GM12878 (cell line): ENCODE measurements around the gene PSME3. TPM values are rescaled to one million over a fixed set of nuclear protein-coding genes. Genes with fewer than 3 reads are reported as not detected.

Experiments used
- ATAC-seq: fragments of 200-7000 bp; cut with Tn5 transposase; 3 replicates; pipeline ENCODE4 v1.9.1; 2020; ENCODE audit warnings: mild to moderate bottlenecking, moderate library complexity
- BruUV-seq: library from RNA; stranded (reverse); fragments of 400-500 nt; replicated peaks from 2 replicates; lab custom pipeline; 2021; lab: Mats Ljungman, UMichigan
- CTCF ChIA-PET: fragments of 300-600 bp; sonication (Branson Sonifier 250); formaldehyde crosslinking; extraction: SDS; loops from one replicate; lab custom pipeline; 2021; ENCODE audit warnings: inconsistent platforms; lab: Yijun Ruan, JAX
- POLR2A ChIA-PET: fragments of 350-600 bp; formaldehyde crosslinking; extraction: SDS; loops from one replicate; lab custom pipeline; 2021; ENCODE audit warnings: inconsistent platforms; lab: Charles Lee
- RAD21 ChIA-PET: fragments of 300-600 bp; sonication (Branson Sonifier 250); formaldehyde crosslinking; loops from one replicate; lab custom pipeline; 2023; ENCODE audit warnings: antibody characterized with exemption; ENCODE audit not compliant: unreplicated experiment; lab: Charles Lee
- SMC1A ChIA-PET: fragments of 300-600 bp; sonication (Branson Sonifier 250); formaldehyde crosslinking; loops from one replicate; lab custom pipeline; 2023; ENCODE audit not compliant: unreplicated experiment, uncharacterized antibody; lab: Charles Lee
- DNase-seq: peaks from one replicate; pipeline ENCODE4 v3.0.0-alpha.2; 2011; ENCODE audit warnings: low read depth, low spot score
- FAIRE-seq: peaks from 3 replicates; lab custom pipeline; 2011; peaks lifted over from hg19 to GRCh38; lab: Jason Lieb, UNC
- H2AFZ ChIP-seq: 2 replicates; pipeline ENCODE4 v1.6.0; 2011; ENCODE audit warnings: low read depth, low read length, control low read depth; ENCODE audit not compliant: control insufficient read depth
- H3K27ac ChIP-seq: 2 replicates; pipeline ENCODE4 v1.5.1; 2011; ENCODE audit warnings: control low read depth; ENCODE audit not compliant: control insufficient read depth, insufficient read depth
- H3K27me3 ChIP-seq, 2 experiments: replicated peaks in 1 of 2; 2 replicates each; pipeline versions ENCODE4 v1.6.0 to v1.6.1; 2011; ENCODE audit warnings: low read length in 1 of 2; ENCODE audit not compliant: control insufficient read depth in 2 of 2, insufficient read depth in 2 of 2
- H3K36me3 ChIP-seq, 2 experiments: 2 replicates each; pipeline ENCODE4 v1.5.1; 2011; ENCODE audit warnings: low read length in 1 of 2; ENCODE audit not compliant: control insufficient read depth in 2 of 2, insufficient read depth in 2 of 2
- H3K4me1 ChIP-seq: 2 replicates; pipeline ENCODE4 v1.6.1; 2011; ENCODE audit warnings: mild to moderate bottlenecking, low read length, moderate library complexity, mixed read lengths; ENCODE audit not compliant: control insufficient read depth, insufficient read depth
- H3K4me2 ChIP-seq: 2 replicates; pipeline ENCODE4 v1.6.0; 2011; ENCODE audit warnings: control low read depth; ENCODE audit not compliant: control insufficient read depth, insufficient read depth
- H3K4me3 ChIP-seq: fragments of 200-600 bp; sonication (generic); 2 replicates; pipeline ENCODE4 v1.5.1; 2016
- H3K79me2 ChIP-seq: 2 replicates; pipeline ENCODE4 v1.6.0; 2011; ENCODE audit warnings: low read length; ENCODE audit not compliant: control insufficient read depth, insufficient read depth
- H3K9ac ChIP-seq: 2 replicates; pipeline ENCODE4 v1.8.0; 2011; ENCODE audit warnings: low read length, control low read depth, mixed read lengths; ENCODE audit not compliant: control insufficient read depth, insufficient read depth
- H3K9me3 ChIP-seq: replicated peaks from 3 replicates; pipeline ENCODE4 v1.5.1; 2011; ENCODE audit warnings: mild to moderate bottlenecking, low read length; ENCODE audit not compliant: control insufficient read depth, insufficient read depth
- H4K20me1 ChIP-seq: 2 replicates; pipeline ENCODE4 v1.6.0; 2011; ENCODE audit not compliant: control insufficient read depth, insufficient read depth
- FOS ChIP-seq: IDR thresholded peaks from 3 replicates; pipeline ENCODE4 v1.6.1; 2011; ENCODE audit warnings: borderline replicate concordance; ENCODE audit not compliant: insufficient read length; ENCODE audit errors: extremely low read depth
- FOXM1 ChIP-seq: IDR thresholded peaks from 2 replicates; pipeline ENCODE4 v1.6.1; 2012; ENCODE audit warnings: low read depth, mild to moderate bottlenecking, inconsistent platforms, low read length, moderate library complexity
- TCF7 ChIP-seq: IDR thresholded peaks from 2 replicates; pipeline ENCODE4 v1.6.1; 2014; ENCODE audit warnings: antibody characterized with exemption, borderline replicate concordance
- WGBS: methylation state at CpG from one replicate; pipeline ENCODE4 v1.1.6; 2016; ENCODE audit warnings: low lambda C conversion rate; ENCODE audit not compliant: insufficient replicate concordance, insufficient coverage; ENCODE audit errors: missing lambda C conversion rate; 5-methylcytosine and 5-hydroxymethylcytosine counted together
- in situ Hi-C: fragments of 300-500 bp; cut with MboI; formaldehyde crosslinking; loops from 9 replicates; pipeline ENCODE4 v1.14.3; 2018; ENCODE audit warnings: mixed read lengths
- intact Hi-C: fragments of 100-400 bp; cut with micrococcal nuclease; formaldehyde crosslinking; loops from one replicate; pipeline ENCODE4 v1.14.2; 2022; ENCODE audit not compliant: unreplicated experiment
- polyA plus RNA-seq, 11 experiments: library from polyadenylated mRNA; depleted of rRNA in 4 of 11; unstranded in 6 of 11; stranded (reverse) in 5 of 11; fragments of >200 nt; fragmentation: Nextera tagmentation in 4 of 11; fragmentation: Illumina TruSeq in 1 of 11; extraction: Ambion mirVana in 4 of 11; extraction: Trizol in 1 of 11; gene quantifications; 1 replicate in 1 of 11; 2 replicates in 10 of 11; pipeline versions ENCODE4 v1.2.1 to v1.2.3, GENCODE V29; 2011 to 2016; ENCODE audit warnings: inconsistent platforms in 2 of 11, missing spikeins in 2 of 11, low read depth in 1 of 11
- total RNA-seq, 4 experiments: library from RNA; depleted of rRNA in 3 of 4; stranded (reverse); fragments of >200 nt in 3 of 4; fragmentation: Illumina TruSeq in 1 of 4; extraction: Trizol in 1 of 4; gene quantifications; 2 replicates each; pipeline versions ENCODE4 v1.2.1 to v1.2.3, GENCODE V29; 2013 to 2021
- TF ChIP-seq, protein P1 (sequence below): fragments of 450-650 bp; formaldehyde crosslinking; IDR thresholded peaks from 2 replicates; pipeline ENCODE4 v1.4.0; 2022; ENCODE audit warnings: mild to moderate bottlenecking, moderate library complexity
- TF ChIP-seq, protein P2 (sequence below): IDR thresholded peaks from 2 replicates; pipeline ENCODE4 v1.6.1; 2012; ENCODE audit warnings: low read depth, low read length, improper control_type of control experiment

PSME3 gene
- total and polyA plus RNA-seq, 10 of the 15 experiments (the other 5 are each of a cell fraction or from before 2014, with no cell fraction given), result 26.9 to 330 (median 137) TPM

DNA sequence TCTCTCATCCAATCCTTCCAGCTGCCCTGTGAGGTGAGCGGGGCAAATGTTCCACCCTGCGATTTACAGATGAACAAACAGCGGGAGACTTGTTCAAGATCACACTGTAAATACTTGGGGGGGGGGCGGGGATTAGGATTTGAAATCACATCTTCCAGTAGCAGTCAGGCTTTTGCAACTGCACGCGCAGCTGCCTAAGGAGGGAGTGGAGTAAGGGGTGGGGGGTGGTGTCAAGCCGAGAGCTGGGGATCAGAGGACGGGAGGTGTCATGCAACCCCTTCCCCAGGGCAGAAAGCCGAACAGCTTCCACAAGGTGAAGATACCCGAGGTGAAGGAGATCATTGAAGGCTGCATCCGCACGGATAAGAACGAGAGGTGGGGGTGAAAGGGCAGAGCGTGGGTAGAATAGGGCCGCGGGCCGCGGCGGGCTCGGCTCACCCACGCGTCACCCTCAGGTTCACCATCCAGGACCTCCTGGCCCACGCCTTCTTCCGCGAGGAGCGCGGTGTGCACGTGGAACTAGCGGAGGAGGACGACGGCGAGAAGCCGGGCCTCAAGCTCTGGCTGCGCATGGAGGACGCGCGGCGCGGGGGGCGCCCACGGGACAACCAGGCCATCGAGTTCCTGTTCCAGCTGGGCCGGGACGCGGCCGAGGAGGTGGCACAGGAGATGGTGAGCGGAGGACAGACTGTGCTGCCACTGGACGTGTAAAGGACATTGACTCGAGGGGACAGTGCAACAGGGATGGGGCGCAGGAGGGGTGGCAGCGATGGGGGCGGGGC is 48.2 kb upstream of the PSME3 start:
- Histone ChIP-seq H3K9me3 (no peaks in the 10 kb centered on the region; the same call in 2 of the 3 replicates), H3K79me2 (no peaks in the 10 kb centered on the region), H3K36me3 (no peaks in the 10 kb centered on the region; a peak in 1 of 4 replicates), H3K4me2 (no peak overlapping the region), H3K4me1 (no peaks in the 10 kb centered on the region), H4K20me1 (no peaks in the 10 kb centered on the region; the same call in 1 of the 2 replicates), H2AFZ (no peak overlapping the region), H3K4me3 (no peak overlapping the region), H3K27me3 (peaks cover 7 to 21% of the 10 kb centered on the region in 2 experiments), H3K9ac (no peak overlapping the region), H3K27ac (no peak overlapping the region)
- SMC1A ChIA-PET, result no interaction called here
- DNase-seq, result no peak
- BruUV-seq, result no TSS peak
- CTCF ChIA-PET, result no interaction called here
- intact Hi-C loops (no loop called here), in situ Hi-C loops (no loop called here)
- POLR2A ChIA-PET, result interaction anchor here (0.5 to 0.7 kb wide), 2 partner anchors 189 to 193 kb away, joined by 4 read pairs; no protein-coding TSS in a partner anchor
- WGBS, result 45% methylated on average over 51 of the region's 52 CpGs
- no peak for FAIRE-seq
- ATAC-seq, result no peak
- RAD21 ChIA-PET, result no interaction called here
- no peak for TF ChIP-seq FOS
- TF ChIP-seq TCF7, result no peak
- TF ChIP-seq, protein P1, sequence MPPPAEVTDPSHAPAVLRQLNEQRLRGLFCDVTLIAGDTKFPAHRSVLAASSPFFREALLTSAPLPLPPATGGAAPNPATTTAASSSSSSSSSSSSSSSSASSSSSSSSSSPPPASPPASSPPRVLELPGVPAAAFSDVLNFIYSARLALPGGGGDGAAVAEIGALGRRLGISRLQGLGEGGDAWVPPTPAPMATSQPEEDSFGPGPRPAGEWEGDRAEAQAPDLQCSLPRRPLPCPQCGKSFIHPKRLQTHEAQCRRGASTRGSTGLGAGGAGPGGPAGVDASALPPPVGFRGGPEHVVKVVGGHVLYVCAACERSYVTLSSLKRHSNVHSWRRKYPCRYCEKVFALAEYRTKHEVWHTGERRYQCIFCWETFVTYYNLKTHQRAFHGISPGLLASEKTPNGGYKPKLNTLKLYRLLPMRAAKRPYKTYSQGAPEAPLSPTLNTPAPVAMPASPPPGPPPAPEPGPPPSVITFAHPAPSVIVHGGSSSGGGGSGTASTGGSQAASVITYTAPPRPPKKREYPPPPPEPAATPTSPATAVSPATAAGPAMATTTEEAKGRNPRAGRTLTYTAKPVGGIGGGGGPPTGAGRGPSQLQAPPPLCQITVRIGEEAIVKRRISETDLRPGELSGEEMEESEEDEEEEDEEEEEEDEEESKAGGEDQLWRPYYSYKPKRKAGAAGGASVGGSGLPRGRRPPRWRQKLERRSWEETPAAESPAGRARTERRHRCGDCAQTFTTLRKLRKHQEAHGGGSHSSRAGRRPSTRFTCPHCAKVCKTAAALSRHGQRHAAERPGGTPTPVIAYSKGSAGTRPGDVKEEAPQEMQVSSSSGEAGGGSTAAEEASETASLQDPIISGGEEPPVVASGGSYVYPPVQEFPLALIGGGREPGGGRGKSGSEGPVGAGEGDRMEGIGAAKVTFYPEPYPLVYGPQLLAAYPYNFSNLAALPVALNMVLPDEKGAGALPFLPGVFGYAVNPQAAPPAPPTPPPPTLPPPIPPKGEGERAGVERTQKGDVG (CRISPR knock-in tag), result no peak
- TF ChIP-seq, protein P2, sequence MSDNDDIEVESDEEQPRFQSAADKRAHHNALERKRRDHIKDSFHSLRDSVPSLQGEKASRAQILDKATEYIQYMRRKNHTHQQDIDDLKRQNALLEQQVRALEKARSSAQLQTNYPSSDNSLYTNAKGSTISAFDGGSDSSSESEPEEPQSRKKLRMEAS, result no peak
- TF ChIP-seq FOXM1, result no peak
